Activated T-helper 1 cell treated with anti-CD3 and anti-CD28 coated beads, Interleukin-2, amount 50 U/mL, for 16 hours (primary cell): ENCODE results near the gene DPCD.

ENCODE experiments used
- DNase-seq, 2 donors: peaks; one replicate each; pipeline ENCODE4 v3.0.0-alpha.2; 2020; ENCODE audit warnings: low read depth in 1 of 2, low spot score in 1 of 2

Gene DPCD

DNA sequence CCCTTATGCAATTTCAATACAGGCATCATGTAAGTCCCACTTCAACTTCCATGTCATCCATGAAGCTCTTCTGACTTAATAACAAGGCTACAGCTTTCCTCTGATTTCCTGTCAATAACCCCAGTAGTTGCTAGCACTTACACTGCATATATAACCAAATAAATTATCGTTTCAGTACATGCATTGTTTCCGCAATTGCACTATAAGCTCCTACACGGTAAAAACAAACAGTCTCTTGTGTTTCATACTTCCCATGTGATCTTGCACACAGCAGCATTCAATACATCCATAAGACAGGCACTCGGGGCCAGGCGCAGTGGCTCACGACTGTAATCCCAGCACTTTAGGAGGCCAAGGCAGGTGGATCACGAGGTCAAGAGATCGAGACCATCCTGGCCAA lies 65.4 kb downstream of the DPCD start:
- DNase-seq = no peak

DNA sequence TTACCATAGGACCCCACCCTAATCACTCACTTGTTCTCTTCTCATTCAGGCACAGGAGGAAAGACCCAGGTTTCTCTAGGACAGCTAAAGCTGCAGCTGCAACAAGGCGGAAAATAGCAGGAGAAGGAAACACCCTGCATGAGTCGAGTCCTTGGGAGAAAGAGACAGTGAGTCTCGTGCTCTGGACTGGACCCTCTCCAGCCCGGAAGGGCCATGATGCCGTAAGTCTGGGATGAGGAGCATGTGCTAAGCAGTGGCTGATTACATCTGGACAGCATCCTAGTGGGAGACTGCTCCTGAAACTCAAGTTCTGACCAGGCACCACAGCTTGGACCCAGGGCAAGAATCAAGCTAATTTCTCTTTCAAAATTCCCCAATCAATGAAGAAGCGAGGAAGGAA lies 67.4 kb downstream of the DPCD start:
- DNase-seq = no peak

DNA sequence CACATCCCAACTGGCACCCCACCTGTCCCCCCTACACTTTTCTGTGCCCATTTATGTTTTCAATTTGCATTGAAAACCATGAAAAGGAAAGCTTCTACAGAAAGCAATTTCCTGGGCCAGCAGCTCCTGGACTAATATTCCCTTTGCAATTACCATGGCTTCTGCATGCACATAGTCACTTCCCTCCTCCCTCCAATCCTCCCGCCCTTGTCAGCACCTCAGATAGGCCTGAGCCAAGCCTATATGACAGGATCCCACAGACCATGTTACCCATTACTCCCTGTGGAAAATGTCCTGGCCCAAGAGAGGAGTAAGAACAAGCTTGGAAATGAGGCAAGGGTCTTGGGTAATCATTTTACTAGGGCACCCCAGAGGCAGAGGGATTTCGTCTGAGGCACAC lies 68.8 kb downstream of the DPCD start:
- DNase-seq = no peak

DNA sequence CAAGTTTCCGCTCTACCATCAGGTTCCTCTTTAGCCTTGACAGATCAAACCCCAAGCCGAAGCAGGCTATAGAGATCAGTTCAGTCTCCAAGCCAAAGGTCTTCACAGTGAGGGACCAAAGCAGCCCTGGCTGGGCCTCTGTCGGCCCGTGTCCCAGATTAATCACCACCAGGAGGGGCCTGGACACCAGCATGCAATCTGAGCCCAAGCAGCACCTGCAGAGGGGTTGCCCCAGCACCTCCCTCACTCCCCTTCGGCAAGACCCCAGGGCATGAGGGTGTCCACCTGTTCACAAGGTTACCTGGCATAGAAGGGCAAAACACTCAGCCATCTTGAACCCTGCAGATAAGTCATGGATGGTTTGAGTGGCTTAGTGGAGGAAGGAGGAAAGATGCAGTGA lies 70.9 kb downstream of the DPCD start:
- no peak for DNase-seq
